Measurements from ENCODE around the gene ADAM10.

The ADAM10 gene

DNA sequence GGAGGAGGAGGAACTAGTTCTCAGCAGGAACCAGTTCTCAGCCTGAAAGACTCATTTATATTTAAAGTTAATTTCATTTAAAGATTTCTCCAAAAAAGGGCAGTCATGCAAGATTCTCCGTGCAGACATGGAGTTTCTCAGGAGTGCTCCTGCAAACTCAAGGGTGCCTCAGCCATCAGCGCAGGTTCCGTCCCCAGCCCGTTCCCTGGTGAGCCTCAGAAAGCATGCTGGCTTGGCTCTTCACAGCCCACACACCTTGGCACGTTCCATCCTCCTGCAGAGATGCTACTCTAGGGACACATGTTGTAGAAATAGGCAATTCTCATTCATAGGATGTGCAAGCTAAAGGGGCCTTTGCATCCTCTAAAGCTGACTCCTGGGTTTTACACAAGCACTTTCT is 194.7 kb downstream of the ADAM10 start:
- DNase-seq (ENCODE audit: low read depth in 3 of 3, low spot score in 1 of 3) = no peak

GRCh38 chr15:58553365-58553918 is 196.1 kb downstream of the ADAM10 start:
- no peak for DNase-seq (ENCODE audit: low read depth in 3 of 3, low spot score in 1 of 3)

- DNase-seq (ENCODE audit: low read depth in 3 of 3, low spot score in 1 of 3) = no peak
Observed at GRCh38 chr15:58552505-58553364, 196.8 kb downstream of the ADAM10 start.

GRCh38 chr15:58551764-58552504 is 197.6 kb downstream of the ADAM10 start:
- no peak for DNase-seq (ENCODE audit: low read depth in 3 of 3, low spot score in 1 of 3)

DNA sequence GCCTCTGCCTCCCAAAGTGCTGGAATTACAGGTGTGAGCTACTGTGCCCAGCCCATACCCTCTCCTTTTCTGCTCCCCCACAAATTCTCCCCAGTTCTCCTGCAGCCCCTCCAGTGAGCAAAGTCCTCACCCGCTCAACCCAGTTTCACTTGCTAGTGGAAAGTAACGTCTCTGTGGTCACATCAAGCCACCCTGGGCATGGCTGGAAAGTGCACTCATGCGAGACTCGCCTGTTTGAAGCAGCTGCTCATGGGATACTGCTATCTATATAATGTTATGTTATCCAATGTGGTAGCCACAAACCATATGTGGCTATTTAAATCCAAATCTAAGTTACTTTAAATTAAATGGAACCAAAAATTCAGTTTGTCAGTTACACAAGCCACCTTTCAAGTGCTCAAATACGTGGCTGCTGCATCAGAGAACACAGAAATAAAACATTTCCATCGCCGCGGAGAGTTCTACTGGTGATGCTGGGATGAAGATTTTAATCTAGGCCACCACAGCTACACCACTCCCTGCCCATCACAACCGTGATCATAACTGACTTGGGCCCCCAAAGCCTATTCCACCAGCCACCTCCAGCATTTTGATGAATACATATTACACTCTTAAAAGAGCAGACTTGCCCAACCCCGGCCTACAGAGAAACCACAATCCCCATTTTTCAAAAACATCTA is 198.3 kb downstream of the ADAM10 start:
- DNase-seq (ENCODE audit: low read depth in 3 of 3, low spot score in 1 of 3) = no peak

GRCh38 chr15:58549785-58550074 is 199.8 kb downstream of the ADAM10 start:
- DNase-seq (ENCODE audit: low read depth in 3 of 3, low spot score in 1 of 3) = no peak

DNA sequence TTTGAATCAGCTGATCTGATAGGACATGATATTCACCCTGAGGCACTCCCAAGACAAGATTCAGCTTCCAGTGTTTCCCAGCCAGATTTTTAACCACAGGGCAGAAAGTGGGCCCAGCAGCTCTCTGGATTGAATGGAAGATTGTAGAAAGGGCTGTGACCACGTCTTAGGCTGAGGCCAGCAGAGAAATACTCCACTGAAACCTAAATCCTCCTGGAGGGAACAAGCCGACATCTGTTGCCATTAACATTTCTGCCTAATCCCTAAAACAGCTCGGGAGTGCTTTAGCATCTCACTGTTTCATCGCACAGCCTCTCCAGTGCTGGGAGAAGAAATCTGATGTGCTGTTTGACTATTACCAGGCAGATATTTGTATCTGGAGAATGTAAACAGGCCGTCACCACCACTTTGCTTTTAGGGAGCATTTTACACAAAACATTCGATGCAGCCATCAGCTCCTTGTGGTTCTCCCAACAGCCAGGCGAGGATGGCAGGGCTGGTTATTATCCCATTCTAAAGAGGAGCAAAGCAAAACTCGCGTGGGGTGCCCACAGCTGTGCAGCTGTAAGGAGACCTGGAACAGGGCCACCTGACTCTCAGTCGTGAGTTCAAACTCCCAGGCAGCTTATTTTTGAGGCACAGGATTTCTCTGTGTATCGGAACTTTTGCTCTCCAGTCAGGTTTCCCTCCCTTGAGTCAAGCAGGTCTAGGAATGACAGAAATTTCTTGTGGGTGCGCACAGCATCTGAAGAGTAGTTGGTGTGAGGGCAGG is 200.3 kb downstream of the ADAM10 start:
- no peak for DNase-seq (ENCODE audit: low read depth in 3 of 3, low spot score in 1 of 3)

DNA sequence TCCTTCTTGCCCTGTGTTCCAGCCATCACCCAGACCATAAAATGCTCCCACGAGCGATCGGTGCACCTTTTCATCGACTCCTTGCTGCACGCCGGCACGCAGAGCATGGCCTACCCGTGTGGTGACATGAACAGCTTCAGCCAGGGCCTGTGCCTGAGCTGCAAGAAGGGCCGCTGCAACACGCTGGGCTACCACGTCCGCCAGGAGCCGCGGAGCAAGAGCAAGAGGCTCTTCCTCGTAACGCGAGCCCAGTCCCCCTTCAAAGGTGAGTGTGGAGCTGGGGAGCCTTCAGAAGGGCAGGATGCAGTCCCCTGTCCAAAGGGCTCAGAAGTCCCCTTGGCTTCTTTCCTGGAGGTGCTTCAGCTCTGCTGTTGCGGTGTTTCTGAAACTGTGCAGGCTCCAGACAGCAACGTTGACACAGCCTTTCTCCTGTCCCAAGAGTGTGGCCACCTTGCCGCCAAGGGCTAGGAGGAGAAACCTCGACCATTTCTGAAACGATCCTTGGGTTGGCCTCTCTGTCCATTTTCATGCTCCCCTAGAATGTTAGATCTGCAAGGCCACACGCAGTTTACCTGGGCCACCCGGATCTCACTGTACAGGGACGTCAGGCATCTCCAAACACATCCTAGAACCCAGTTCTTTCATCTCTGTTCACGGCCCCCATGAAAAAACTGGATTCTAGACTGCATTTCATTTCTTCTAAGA is 201.0 kb downstream of the ADAM10 start:
- no peak for DNase-seq (ENCODE audit: low read depth in 3 of 3, low spot score in 1 of 3)

DNA sequence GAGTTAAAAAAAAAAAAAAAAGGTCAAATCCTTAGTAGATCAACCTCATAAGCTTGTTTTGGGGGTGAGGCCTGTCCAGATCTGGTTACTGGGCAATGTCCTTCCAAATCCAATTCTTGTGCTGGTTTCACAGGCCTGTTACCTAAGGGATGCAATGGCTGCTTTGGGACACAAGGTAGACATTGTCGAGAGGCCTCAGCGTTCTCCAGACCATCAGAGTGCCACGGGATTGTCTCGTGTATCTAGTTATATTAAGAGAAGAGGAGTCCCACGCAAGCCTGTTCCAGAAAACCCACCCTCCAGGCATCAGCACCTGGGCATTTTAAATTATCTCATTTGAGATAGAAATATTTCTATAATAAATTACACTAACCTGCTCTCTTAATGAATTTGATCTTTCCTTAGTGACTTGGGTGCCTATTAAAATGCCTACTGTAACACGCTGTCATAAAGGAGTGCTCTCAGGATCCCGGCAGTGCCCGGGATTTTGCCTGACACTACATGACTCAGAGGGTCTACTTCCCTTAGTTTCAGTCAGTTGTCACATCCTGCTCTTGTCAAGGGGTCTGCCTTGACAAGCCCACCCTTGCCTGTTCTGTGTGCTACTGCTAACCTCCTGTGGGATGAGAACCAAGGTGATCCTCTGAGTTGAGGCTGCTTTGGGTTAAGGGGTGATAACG is 201.7 kb downstream of the ADAM10 start:
- no peak for DNase-seq (ENCODE audit: low read depth in 3 of 3, low spot score in 1 of 3)

GRCh38 chr15:58546635-58547627 is 202.6 kb downstream of the ADAM10 start:
- DNase-seq (ENCODE audit: low read depth in 3 of 3, low spot score in 1 of 3) = no peak

GRCh38 chr15:58546066-58546591 is 203.4 kb downstream of the ADAM10 start:
- no peak for DNase-seq (ENCODE audit: low read depth in 3 of 3, low spot score in 1 of 3)

DNA sequence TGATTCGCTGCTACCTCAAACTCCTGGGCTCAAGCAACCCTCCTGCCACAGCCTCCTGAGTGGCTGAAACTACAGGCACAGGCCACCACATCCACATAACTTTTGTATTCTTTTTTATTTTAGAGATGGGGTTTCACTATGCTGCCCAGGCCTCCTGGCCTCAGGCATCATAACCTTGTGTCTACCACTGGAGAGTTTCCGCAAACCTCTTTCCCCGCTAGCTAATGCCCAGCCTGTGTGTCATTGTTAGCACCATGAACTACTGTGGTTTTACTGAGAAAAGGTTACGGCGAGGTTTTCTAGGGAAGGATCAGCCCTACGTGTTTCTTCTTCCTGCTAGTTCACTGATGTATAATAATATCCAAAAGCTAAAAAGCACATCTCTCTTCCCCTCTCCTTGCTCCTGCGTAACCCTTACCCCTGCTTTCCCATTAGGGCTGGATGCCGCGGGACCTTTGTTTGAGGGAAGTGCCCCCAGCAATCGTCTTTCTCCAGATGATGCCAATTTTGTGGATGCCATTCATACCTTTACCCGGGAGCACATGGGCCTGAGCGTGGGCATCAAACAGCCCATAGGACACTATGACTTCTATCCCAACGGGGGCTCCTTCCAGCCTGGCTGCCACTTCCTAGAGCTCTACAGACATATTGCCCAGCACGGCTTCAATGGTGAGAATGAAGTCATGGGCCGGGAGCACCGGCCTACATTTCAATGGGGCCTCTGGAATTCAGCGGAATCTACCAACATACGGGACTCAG is 204.0 kb downstream of the ADAM10 start:
- no peak for DNase-seq (ENCODE audit: low read depth in 3 of 3, low spot score in 1 of 3)

GRCh38 chr15:58544756-58545155 is 204.8 kb downstream of the ADAM10 start:
- DNase-seq (ENCODE audit: low read depth in 3 of 3, low spot score in 1 of 3) = no peak

DNA sequence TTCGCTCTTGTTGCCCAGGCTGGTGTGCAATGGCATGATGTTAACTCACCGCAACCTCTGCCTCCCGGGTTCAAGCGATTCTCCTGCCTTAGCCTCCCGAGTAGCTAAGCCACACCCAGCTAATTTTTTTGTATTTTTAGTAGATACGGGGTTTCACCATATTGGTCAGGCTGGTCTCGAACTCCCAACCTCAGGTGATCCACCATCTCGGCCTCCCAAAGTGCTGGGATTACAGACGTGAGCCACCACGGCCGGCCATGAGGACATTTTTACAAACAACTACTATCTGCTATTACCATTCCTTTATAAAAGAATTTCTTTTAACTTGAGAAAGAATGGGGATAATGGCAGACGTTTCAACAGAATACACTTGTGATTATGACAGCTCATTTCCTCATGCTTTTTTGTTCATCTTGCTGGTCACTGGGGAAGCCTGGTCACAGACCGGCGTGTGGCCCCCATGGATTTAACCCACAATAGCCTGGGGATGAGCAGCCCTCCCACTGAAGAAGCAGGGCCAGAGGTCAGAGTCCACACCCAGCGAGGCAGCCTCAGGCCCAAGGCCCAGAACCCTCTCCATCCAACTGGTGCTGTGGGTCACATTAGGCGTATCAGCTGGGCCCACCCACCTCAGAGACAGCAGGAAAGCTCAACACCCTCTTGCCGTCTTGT is 205.7 kb downstream of the ADAM10 start:
- no peak for DNase-seq (ENCODE audit: low read depth in 3 of 3, low spot score in 1 of 3)

GRCh38 chr15:58541410-58542087 is 208.0 kb downstream of the ADAM10 start:
- DNase-seq (ENCODE audit: low read depth in 3 of 3, low spot score in 1 of 3) = no peak

DNA sequence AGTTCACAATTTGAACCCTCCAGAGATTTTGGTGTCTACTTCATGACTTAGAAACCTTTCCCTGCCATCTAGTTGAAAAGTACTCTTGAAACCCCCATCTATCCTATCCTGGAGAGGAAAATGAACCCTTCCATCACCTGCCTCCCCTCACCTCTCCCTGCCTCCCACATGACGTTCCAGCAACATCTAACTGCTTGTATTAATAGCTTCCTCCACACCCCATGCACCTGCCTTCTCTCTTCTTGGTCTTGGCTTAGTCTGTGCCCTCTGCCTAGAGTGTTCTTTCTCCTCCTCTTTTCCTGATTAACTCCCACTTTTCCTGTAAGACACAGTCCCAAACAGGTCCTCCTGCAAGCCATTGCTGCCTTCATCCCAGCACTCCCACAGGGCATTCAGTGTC is 210.0 kb downstream of the ADAM10 start:
- no peak for DNase-seq (ENCODE audit: low read depth in 3 of 3, low spot score in 1 of 3)

DNA sequence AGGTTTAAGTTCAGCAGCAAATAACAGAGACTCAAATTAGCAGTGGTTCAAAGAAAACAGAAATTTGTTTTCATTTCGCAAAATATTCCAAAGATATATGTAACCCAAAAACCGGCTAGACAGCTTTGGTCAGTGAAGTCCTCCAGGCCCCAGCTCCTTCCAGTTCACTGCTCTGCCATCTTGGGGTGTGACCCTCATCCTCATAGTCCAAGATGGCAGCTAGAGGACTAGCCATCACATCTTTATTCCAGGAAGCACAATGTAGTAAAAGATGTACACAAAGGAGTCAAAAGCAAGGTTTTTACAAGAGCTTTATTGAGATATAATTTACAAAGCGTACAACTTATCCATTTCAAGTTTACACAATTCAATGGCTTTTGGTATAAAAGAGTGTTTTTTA is 210.6 kb downstream of the ADAM10 start:
- no peak for DNase-seq (ENCODE audit: low read depth in 3 of 3, low spot score in 1 of 3)

All from stimulated activated CD4-positive, alpha-beta T cell treated with anti-CD3 and anti-CD28 coated beads, TNF-alpha, amount 100 ng/mL, for 1 hour (primary cell).